ENCODE measurements around the gene ZNF286A.
"Not testable (repeated sequence)": the region's sequence is repeated elsewhere in the genome, so short reads cannot be mapped to it uniquely, and the experiment has no call there.

DNA sequence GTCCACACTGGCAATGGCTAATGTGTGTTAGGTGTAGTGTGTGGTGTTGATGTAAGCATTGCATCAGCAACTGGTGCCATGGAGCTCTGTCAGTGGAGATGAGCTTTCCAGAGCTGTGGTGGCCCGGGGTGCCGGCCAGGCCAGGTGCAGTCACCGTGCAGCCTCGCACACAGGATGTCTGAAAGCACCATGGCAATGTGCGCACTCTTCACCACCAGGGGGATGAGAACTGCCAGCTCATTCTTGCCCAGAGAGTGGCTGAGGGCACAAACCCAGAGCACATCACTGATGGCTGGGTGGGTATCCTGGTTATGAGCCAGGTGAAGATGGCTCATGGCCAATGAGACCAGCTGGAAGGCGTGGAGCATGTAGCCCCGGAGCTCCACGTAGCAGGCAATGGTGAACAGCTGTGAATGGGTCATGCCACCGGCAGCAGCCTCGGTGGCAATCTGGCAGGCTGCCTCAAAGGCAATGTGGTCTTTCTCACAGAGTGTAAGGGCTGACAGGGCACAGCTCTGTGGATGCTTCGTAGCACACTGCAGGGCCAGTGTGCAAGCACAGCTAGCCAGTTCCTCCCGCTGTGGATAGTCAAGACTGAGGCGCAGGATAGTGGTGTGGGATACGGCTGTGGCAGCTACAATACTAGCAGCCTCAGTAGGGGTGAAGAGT is 69.4 kb downstream of the ZNF286A start:
- TF ChIP-seq, protein P1, sequence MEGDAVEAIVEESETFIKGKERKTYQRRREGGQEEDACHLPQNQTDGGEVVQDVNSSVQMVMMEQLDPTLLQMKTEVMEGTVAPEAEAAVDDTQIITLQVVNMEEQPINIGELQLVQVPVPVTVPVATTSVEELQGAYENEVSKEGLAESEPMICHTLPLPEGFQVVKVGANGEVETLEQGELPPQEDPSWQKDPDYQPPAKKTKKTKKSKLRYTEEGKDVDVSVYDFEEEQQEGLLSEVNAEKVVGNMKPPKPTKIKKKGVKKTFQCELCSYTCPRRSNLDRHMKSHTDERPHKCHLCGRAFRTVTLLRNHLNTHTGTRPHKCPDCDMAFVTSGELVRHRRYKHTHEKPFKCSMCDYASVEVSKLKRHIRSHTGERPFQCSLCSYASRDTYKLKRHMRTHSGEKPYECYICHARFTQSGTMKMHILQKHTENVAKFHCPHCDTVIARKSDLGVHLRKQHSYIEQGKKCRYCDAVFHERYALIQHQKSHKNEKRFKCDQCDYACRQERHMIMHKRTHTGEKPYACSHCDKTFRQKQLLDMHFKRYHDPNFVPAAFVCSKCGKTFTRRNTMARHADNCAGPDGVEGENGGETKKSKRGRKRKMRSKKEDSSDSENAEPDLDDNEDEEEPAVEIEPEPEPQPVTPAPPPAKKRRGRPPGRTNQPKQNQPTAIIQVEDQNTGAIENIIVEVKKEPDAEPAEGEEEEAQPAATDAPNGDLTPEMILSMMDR (IDR thresholded peaks at IDR 0.05; ENCODE audit: insufficient read depth, low read length): not testable (repeated sequence)
- TF ChIP-seq SPI1 (IDR thresholded peaks at IDR 0.05; ENCODE audit: borderline replicate concordance, low read depth); POLR2AphosphoS5 (IDR thresholded peaks at IDR 0.05; ENCODE audit: low read depth): not testable (repeated sequence)

Measured in HL-60 (cell line).